Stimulated activated CD4-positive, alpha-beta T cell treated with anti-CD3 and anti-CD28 coated beads, Interleukin-12 subunit alpha, Interleukin-12 subunit beta, amount 100 ng/mL, for 24 hours (primary cell): ENCODE measurements around the gene CTNND2.
"Not testable (repeated sequence)": the region's sequence is repeated elsewhere in the genome, so short reads cannot be mapped to it uniquely, and the experiment has no call there.

Source experiments
- DNase-seq, 2 experiments: peaks; one replicate each; pipeline ENCODE4 v3.0.0-alpha.2; 2020; ENCODE audit warnings: low read depth in 2 of 2

The CTNND2 gene

GRCh38 chr5:11679676-11680075, 224.6 kb downstream of the CTNND2 start:
- no peak for DNase-seq

GRCh38 chr5:11675184-11675583, 229.1 kb downstream of the CTNND2 start:
- DNase-seq, result no peak

- no peak for DNase-seq
Measured at GRCh38 chr5:11672385-11673085, 231.7 kb downstream of the CTNND2 start.

- DNase-seq, result no peak
Measured at GRCh38 chr5:11658376-11658775, 245.9 kb downstream of the CTNND2 start.

- DNase-seq, result no peak
Measured at GRCh38 chr5:11656916-11657315, 247.3 kb downstream of the CTNND2 start.

GRCh38 chr5:11655681-11656080, 248.6 kb downstream of the CTNND2 start:
- DNase-seq, result no peak

- no peak for DNase-seq
Measured at GRCh38 chr5:11650936-11651335, 253.3 kb downstream of the CTNND2 start.

- DNase-seq, result no peak
Measured at GRCh38 chr5:11646141-11646540, 258.1 kb downstream of the CTNND2 start.

GRCh38 chr5:11642438-11642837, 261.8 kb downstream of the CTNND2 start:
- no peak for DNase-seq

GRCh38 chr5:11640158-11640873, 263.9 kb downstream of the CTNND2 start:
- no peak for DNase-seq

- DNase-seq, result no peak
Measured at GRCh38 chr5:11622785-11623184, 281.5 kb downstream of the CTNND2 start.

- no peak for DNase-seq
Measured at GRCh38 chr5:11620172-11620571, 284.1 kb downstream of the CTNND2 start.

GRCh38 chr5:11619339-11620024, 284.8 kb downstream of the CTNND2 start:
- no peak for DNase-seq

GRCh38 chr5:11617080-11617479, 287.2 kb downstream of the CTNND2 start:
- DNase-seq, result no peak

- DNase-seq, result not testable (repeated sequence)
Measured at GRCh38 chr5:11616624-11617023, 287.6 kb downstream of the CTNND2 start.

- DNase-seq, result no peak
Measured at GRCh38 chr5:11611011-11611410, 293.2 kb downstream of the CTNND2 start.

GRCh38 chr5:11609570-11610303, 294.5 kb downstream of the CTNND2 start:
- DNase-seq, result no peak

GRCh38 chr5:11608530-11608929, 295.7 kb downstream of the CTNND2 start:
- no peak for DNase-seq

- DNase-seq, result no peak
Measured at GRCh38 chr5:11607944-11608483, 296.2 kb downstream of the CTNND2 start.

- no peak for DNase-seq
Measured at GRCh38 chr5:11602298-11602697, 301.9 kb downstream of the CTNND2 start.

- DNase-seq, result no peak
Measured at GRCh38 chr5:11599499-11599898, 304.7 kb downstream of the CTNND2 start.

GRCh38 chr5:11596657-11597071, 307.6 kb downstream of the CTNND2 start:
- no peak for DNase-seq
